ENCODE results near the gene KCTD21.

DNA sequence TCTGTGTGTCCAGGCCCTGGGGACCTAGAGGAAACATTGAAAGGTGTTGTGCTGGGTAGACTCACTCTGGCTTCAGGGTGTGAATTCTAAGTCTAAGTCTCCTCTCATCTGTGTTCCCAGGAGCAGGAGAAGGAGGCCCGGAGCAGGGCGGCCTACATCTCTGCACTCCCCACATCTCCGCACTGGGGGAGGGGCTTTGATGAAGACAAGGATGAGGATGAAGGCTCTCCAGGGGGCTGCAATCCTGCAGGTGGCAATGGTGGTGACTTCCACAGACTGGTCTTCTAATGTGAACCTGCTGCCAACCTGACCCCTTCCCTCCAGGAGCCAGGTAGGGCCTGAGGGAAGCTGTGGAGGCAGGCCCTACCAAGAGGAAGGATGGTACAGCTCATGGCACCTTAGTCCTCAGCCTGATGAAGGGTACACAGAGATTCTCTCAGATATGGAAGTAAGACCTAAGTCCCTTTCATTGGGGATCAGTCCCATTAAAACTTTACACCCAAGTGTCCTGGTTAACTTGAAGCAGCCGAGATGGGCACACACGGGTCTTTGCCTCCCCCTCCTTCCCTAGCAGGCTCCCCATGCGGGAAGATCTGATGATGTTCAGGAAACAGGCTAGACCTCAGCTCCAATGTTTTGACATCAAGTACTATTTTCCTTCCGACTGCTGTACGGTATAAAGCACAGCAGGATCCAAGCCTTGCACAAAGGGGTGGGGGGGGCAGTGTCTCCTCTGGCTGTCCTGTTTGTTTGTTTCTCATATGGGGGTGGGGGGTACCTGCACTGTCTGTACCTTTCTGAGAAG, 25.3 kb upstream of the KCTD21 start:
- TF ChIP-seq, protein P1, sequence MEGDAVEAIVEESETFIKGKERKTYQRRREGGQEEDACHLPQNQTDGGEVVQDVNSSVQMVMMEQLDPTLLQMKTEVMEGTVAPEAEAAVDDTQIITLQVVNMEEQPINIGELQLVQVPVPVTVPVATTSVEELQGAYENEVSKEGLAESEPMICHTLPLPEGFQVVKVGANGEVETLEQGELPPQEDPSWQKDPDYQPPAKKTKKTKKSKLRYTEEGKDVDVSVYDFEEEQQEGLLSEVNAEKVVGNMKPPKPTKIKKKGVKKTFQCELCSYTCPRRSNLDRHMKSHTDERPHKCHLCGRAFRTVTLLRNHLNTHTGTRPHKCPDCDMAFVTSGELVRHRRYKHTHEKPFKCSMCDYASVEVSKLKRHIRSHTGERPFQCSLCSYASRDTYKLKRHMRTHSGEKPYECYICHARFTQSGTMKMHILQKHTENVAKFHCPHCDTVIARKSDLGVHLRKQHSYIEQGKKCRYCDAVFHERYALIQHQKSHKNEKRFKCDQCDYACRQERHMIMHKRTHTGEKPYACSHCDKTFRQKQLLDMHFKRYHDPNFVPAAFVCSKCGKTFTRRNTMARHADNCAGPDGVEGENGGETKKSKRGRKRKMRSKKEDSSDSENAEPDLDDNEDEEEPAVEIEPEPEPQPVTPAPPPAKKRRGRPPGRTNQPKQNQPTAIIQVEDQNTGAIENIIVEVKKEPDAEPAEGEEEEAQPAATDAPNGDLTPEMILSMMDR (IDR thresholded peaks at IDR 0.05 in 2 of 3, conservative IDR thresholded peaks at IDR 0.05 in 1 of 3; ENCODE audit: borderline replicate concordance in 1 of 3, insufficient read depth in 1 of 3, low read depth in 2 of 3, low read length in 2 of 3): no peak
- TF ChIP-seq POLR2A (IDR thresholded peaks at IDR 0.05; ENCODE audit: borderline replicate concordance, extremely low read depth, insufficient read depth, insufficient read length) (no peak), EZH2 (IDR thresholded peaks at IDR 0.05) (no peak), EZH2phosphoT487 (IDR thresholded peaks at IDR 0.05; ENCODE audit: borderline replicate concordance) (no peak), POLR2AphosphoS5 (IDR thresholded peaks at IDR 0.05; ENCODE audit: low read depth, low read length) (no peak), RAD21 (IDR thresholded peaks at IDR 0.05; ENCODE audit: low read depth) (no peak), YY1 (IDR thresholded peaks at IDR 0.05; ENCODE audit: extremely low read depth, insufficient replicate concordance, low read depth, low read length) (no peak), CBX3 (IDR thresholded peaks at IDR 0.05; ENCODE audit: low read depth) (no peak)
- TF ChIP-seq, protein P2, sequence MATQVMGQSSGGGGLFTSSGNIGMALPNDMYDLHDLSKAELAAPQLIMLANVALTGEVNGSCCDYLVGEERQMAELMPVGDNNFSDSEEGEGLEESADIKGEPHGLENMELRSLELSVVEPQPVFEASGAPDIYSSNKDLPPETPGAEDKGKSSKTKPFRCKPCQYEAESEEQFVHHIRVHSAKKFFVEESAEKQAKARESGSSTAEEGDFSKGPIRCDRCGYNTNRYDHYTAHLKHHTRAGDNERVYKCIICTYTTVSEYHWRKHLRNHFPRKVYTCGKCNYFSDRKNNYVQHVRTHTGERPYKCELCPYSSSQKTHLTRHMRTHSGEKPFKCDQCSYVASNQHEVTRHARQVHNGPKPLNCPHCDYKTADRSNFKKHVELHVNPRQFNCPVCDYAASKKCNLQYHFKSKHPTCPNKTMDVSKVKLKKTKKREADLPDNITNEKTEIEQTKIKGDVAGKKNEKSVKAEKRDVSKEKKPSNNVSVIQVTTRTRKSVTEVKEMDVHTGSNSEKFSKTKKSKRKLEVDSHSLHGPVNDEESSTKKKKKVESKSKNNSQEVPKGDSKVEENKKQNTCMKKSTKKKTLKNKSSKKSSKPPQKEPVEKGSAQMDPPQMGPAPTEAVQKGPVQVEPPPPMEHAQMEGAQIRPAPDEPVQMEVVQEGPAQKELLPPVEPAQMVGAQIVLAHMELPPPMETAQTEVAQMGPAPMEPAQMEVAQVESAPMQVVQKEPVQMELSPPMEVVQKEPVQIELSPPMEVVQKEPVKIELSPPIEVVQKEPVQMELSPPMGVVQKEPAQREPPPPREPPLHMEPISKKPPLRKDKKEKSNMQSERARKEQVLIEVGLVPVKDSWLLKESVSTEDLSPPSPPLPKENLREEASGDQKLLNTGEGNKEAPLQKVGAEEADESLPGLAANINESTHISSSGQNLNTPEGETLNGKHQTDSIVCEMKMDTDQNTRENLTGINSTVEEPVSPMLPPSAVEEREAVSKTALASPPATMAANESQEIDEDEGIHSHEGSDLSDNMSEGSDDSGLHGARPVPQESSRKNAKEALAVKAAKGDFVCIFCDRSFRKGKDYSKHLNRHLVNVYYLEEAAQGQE (IDR thresholded peaks at IDR 0.05; ENCODE audit: low read depth): no peak

Data from HCT116 (cell line).